ENCODE results near the gene NEFH.

Gene NEFH

GRCh38 chr22:29510542-29510941, 30.5 kb downstream of the NEFH start:
- no peaks in the 10 kb centered on the region for H3K4me1 Mint-ChIP-seq
- peaks cover 4% of the 10 kb centered on the region for H3K36me3 Mint-ChIP-seq
- no peak overlapping the region for H3K4me3 Mint-ChIP-seq
- H3K27ac Mint-ChIP-seq = no peak overlapping the region
- H3K9me3 Mint-ChIP-seq = no peaks in the 10 kb centered on the region
- no peaks in the 10 kb centered on the region for H3K27me3 Mint-ChIP-seq

GRCh38 chr22:29511126-29511862, 31.3 kb downstream of the NEFH start:
- Mint-ChIP-seq H3K9me3 (no peaks in the 10 kb centered on the region), H3K27me3 (no peaks in the 10 kb centered on the region), H3K27ac (no peak overlapping the region), H3K4me1 (no peaks in the 10 kb centered on the region), H3K36me3 (peaks cover 8% of the 10 kb centered on the region), H3K4me3 (no peak overlapping the region)

GRCh38 chr22:29512031-29512430, 32.0 kb downstream of the NEFH start:
- Mint-ChIP-seq H3K4me3 (no peak overlapping the region), H3K9me3 (no peaks in the 10 kb centered on the region), H3K27me3 (no peaks in the 10 kb centered on the region), H3K27ac (no peak overlapping the region), H3K4me1 (no peaks in the 10 kb centered on the region), H3K36me3 (peaks cover 9% of the 10 kb centered on the region)

- Mint-ChIP-seq H3K27ac (no peak overlapping the region), H3K36me3 (peaks cover 12% of the 10 kb centered on the region), H3K9me3 (no peaks in the 10 kb centered on the region), H3K4me3 (no peak overlapping the region), H3K27me3 (no peaks in the 10 kb centered on the region), H3K4me1 (no peaks in the 10 kb centered on the region)
Observed at GRCh38 chr22:29517215-29517908, 37.3 kb downstream of the NEFH start.

GRCh38 chr22:29518427-29518826, 38.4 kb downstream of the NEFH start:
- H3K27ac Mint-ChIP-seq = no peak overlapping the region

GRCh38 chr22:29519996-29520395, 40.0 kb downstream of the NEFH start:
- Mint-ChIP-seq H3K36me3 (peaks cover 18% of the 10 kb centered on the region), H3K9me3 (no peaks in the 10 kb centered on the region), H3K4me3 (no peak overlapping the region), H3K27me3 (no peaks in the 10 kb centered on the region), H3K27ac (no peak overlapping the region), H3K4me1 (no peaks in the 10 kb centered on the region)

More at GRCh38 chr22:29518427-29518826, 38.4 kb downstream of the NEFH start:
- H3K4me3 Mint-ChIP-seq = no peak overlapping the region
- H3K9me3 Mint-ChIP-seq = no peaks in the 10 kb centered on the region
- H3K4me1 Mint-ChIP-seq = no peaks in the 10 kb centered on the region
- no peaks in the 10 kb centered on the region for H3K27me3 Mint-ChIP-seq
- peaks cover 14% of the 10 kb centered on the region for H3K36me3 Mint-ChIP-seq

- no peaks in the 10 kb centered on the region for H3K27me3 Mint-ChIP-seq
- no peak overlapping the region for H3K4me3 Mint-ChIP-seq
- no peak overlapping the region for H3K27ac Mint-ChIP-seq
- H3K36me3 Mint-ChIP-seq = peaks cover 19% of the 10 kb centered on the region
- H3K9me3 Mint-ChIP-seq = no peaks in the 10 kb centered on the region
- H3K4me1 Mint-ChIP-seq = no peaks in the 10 kb centered on the region
Observed at GRCh38 chr22:29520851-29521250, 40.8 kb downstream of the NEFH start.

GRCh38 chr22:29521526-29521925, 41.5 kb downstream of the NEFH start:
- Mint-ChIP-seq H3K4me3 (no peak overlapping the region), H3K27me3 (no peaks in the 10 kb centered on the region), H3K36me3 (peaks cover 15% of the 10 kb centered on the region), H3K9me3 (no peaks in the 10 kb centered on the region), H3K27ac (no peak overlapping the region), H3K4me1 (no peaks in the 10 kb centered on the region)

- Mint-ChIP-seq H3K4me1 (no peaks in the 10 kb centered on the region), H3K9me3 (no peaks in the 10 kb centered on the region), H3K27ac (no peak overlapping the region), H3K4me3 (no peak overlapping the region), H3K36me3 (peaks cover 19% of the 10 kb centered on the region), H3K27me3 (no peaks in the 10 kb centered on the region)
Observed at GRCh38 chr22:29523761-29524160, 43.7 kb downstream of the NEFH start.

GRCh38 chr22:29524442-29525191, 44.6 kb downstream of the NEFH start:
- Mint-ChIP-seq H3K36me3 (peaks cover 19% of the 10 kb centered on the region), H3K27ac (no peak overlapping the region), H3K9me3 (no peaks in the 10 kb centered on the region), H3K4me3 (no peak overlapping the region), H3K27me3 (no peaks in the 10 kb centered on the region), H3K4me1 (no peaks in the 10 kb centered on the region)

- no peak overlapping the region for H3K4me3 Mint-ChIP-seq
- no peak overlapping the region for H3K27ac Mint-ChIP-seq
- H3K27me3 Mint-ChIP-seq = no peaks in the 10 kb centered on the region
- H3K9me3 Mint-ChIP-seq = no peaks in the 10 kb centered on the region
- peaks cover 18% of the 10 kb centered on the region for H3K36me3 Mint-ChIP-seq
- H3K4me1 Mint-ChIP-seq = no peaks in the 10 kb centered on the region
Observed at GRCh38 chr22:29528144-29528543, 48.1 kb downstream of the NEFH start.

GRCh38 chr22:29530716-29531115, 50.7 kb downstream of the NEFH start:
- H3K4me3 Mint-ChIP-seq = no peak overlapping the region

GRCh38 chr22:29531419-29531818, 51.4 kb downstream of the NEFH start:
- Mint-ChIP-seq H3K27me3 (no peaks in the 10 kb centered on the region), H3K4me3 (no peak overlapping the region), H3K4me1 (peaks cover 4% of the 10 kb centered on the region), H3K36me3 (peaks cover 21% of the 10 kb centered on the region), H3K27ac (no peak overlapping the region), H3K9me3 (no peaks in the 10 kb centered on the region)

More at GRCh38 chr22:29530716-29531115, 50.7 kb downstream of the NEFH start:
- peaks cover 22% of the 10 kb centered on the region for H3K36me3 Mint-ChIP-seq
- H3K27me3 Mint-ChIP-seq = no peaks in the 10 kb centered on the region
- no peaks in the 10 kb centered on the region for H3K9me3 Mint-ChIP-seq
- no peak overlapping the region for H3K27ac Mint-ChIP-seq
- peaks cover 4% of the 10 kb centered on the region for H3K4me1 Mint-ChIP-seq

GRCh38 chr22:29536411-29536810, 56.4 kb downstream of the NEFH start:
- H3K27me3 Mint-ChIP-seq = no peaks in the 10 kb centered on the region
- H3K27ac Mint-ChIP-seq = no peak overlapping the region
- H3K4me1 Mint-ChIP-seq = peaks cover 4% of the 10 kb centered on the region
- H3K36me3 Mint-ChIP-seq = peaks cover 20% of the 10 kb centered on the region
- H3K4me3 Mint-ChIP-seq = no peak overlapping the region
- H3K9me3 Mint-ChIP-seq = no peaks in the 10 kb centered on the region

- peaks cover 13% of the 10 kb centered on the region for H3K36me3 Mint-ChIP-seq
- H3K9me3 Mint-ChIP-seq = no peaks in the 10 kb centered on the region
- no peaks in the 10 kb centered on the region for H3K27me3 Mint-ChIP-seq
- no peak overlapping the region for H3K4me3 Mint-ChIP-seq
- no peak overlapping the region for H3K27ac Mint-ChIP-seq
- peaks cover 1% of the 10 kb centered on the region for H3K4me1 Mint-ChIP-seq
Observed at GRCh38 chr22:29539105-29539504, 59.1 kb downstream of the NEFH start.

All from activated naive CD4-positive, alpha-beta T cell treated with anti-CD3 and anti-CD28 coated beads, Interleukin-2, amount 50 U/mL, for 24 hours (primary cell).